MM.1S (cell line): ENCODE results near the gene TUBB4B.

Experiments
- DNase-seq: peaks from one replicate; pipeline ENCODE4 v3.0.0-alpha.2; 2015
- H2AFZ ChIP-seq: fragments of 300-600 bp; sonication (generic); 2 replicates; pipeline ENCODE4 v1.6.0; 2016; ENCODE audit warnings: antibody characterized with exemption, low read length
- H3F3A ChIP-seq: fragments of 300-600 bp; sonication (generic); 2 replicates; pipeline ENCODE4 v1.6.1; 2016; ENCODE audit warnings: mild to moderate bottlenecking, antibody characterized with exemption, low read length, moderate library complexity, mixed read lengths; ENCODE audit not compliant: insufficient read depth
- H3K27ac ChIP-seq: fragments of 300-600 bp; sonication (generic); 2 replicates; pipeline ENCODE4 v1.5.1; 2016; ENCODE audit warnings: mild to moderate bottlenecking, low read length
- H3K27me3 ChIP-seq: fragments of 300-600 bp; sonication (generic); replicated peaks from 2 replicates; pipeline ENCODE4 v1.6.0; 2016; ENCODE audit warnings: low read length; ENCODE audit not compliant: insufficient read depth
- H3K36me3 ChIP-seq: fragments of 300-600 bp; sonication (generic); replicated peaks from 2 replicates; pipeline ENCODE4 v1.6.1; 2016; ENCODE audit warnings: mild to moderate bottlenecking, low read length, mixed read lengths; ENCODE audit not compliant: insufficient read depth
- H3K4me1 ChIP-seq: fragments of 300-600 bp; sonication (generic); 2 replicates; pipeline ENCODE4 v1.6.1; 2016; ENCODE audit warnings: low read length, mixed read lengths
- H3K4me2 ChIP-seq: fragments of 300-600 bp; sonication (generic); 2 replicates; pipeline ENCODE4 v1.6.0; 2016; ENCODE audit warnings: low read depth, low read length
- H3K4me3 ChIP-seq: fragments of 300-600 bp; sonication (generic); 2 replicates; pipeline ENCODE4 v1.5.1; 2016; ENCODE audit warnings: low read length, mixed read lengths
- H3K79me2 ChIP-seq: fragments of 300-600 bp; sonication (generic); 2 replicates; pipeline ENCODE4 v1.6.1; 2016; ENCODE audit warnings: mixed run types, low read length, mixed read lengths
- H3K9ac ChIP-seq: fragments of 300-600 bp; sonication (generic); 2 replicates; pipeline ENCODE4 v1.6.1; 2016; ENCODE audit warnings: low read length, mixed read lengths
- H3K9me2 ChIP-seq: fragments of 300-600 bp; sonication (generic); replicated peaks from 2 replicates; pipeline ENCODE4 v1.6.1; 2016; ENCODE audit warnings: mild to moderate bottlenecking, low read length, mixed read lengths; ENCODE audit not compliant: insufficient read depth
- H3K9me3 ChIP-seq: fragments of 300-600 bp; sonication (generic); replicated peaks from 2 replicates; pipeline ENCODE4 v1.6.1; 2016; ENCODE audit warnings: mild to moderate bottlenecking, low read length, mixed read lengths; ENCODE audit not compliant: insufficient read depth
- H4K20me1 ChIP-seq: fragments of 300-600 bp; sonication (generic); 2 replicates; pipeline ENCODE4 v1.6.1; 2016; ENCODE audit warnings: mild to moderate bottlenecking, low read length, moderate library complexity, mixed read lengths; ENCODE audit not compliant: insufficient read depth
- CTCF ChIP-seq: fragments of 300-600 bp; sonication (generic); IDR thresholded peaks from 2 replicates; pipeline ENCODE4 v1.5.1; 2016; ENCODE audit warnings: antibody characterized with exemption, low read length, mixed read lengths
- EZH2 ChIP-seq: fragments of 300-600 bp; sonication (generic); optimal IDR thresholded peaks from 2 replicates; pipeline ENCODE3; 2017; ENCODE audit warnings: low read depth, mild to moderate bottlenecking, antibody characterized with exemption, low read length, mixed read lengths
- EZH2phosphoT487 ChIP-seq: fragments of 300-600 bp; sonication (generic); IDR thresholded peaks from 2 replicates; pipeline ENCODE4 v1.6.1; 2018; ENCODE audit warnings: antibody characterized with exemption, low read length

The TUBB4B gene

DNA sequence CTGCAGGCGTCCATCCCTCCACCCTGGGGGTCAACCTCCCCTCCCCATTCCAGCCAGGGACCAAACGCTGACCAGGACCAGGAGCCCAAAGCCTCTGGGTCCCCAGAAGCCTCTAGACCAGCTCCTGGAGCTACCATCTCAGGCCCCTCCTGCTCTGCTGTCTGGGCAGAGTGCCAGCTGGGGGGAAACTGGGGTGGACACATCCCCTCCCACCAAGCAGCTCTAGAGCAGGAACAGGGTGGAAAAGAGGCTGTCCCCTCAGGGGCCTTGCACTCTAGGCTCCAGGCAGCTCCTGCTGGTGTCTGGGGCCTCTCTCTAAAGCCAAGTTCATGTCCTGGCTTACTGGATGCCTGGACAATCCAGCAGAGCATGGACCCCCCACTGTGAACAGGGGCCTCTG lies 48.2 kb upstream of the TUBB4B start:
- H3K36me3 ChIP-seq = no peaks in the 10 kb centered on the region
- H3K79me2 ChIP-seq = peaks cover 27% of the 10 kb centered on the region
- H2AFZ ChIP-seq = no peak overlapping the region
- no peak overlapping the region for H3K4me2 ChIP-seq
- H3K4me1 ChIP-seq = peaks cover 6% of the 10 kb centered on the region
- DNase-seq = no peak
- no peaks in the 10 kb centered on the region for H3K9me3 ChIP-seq
- no peaks in the 10 kb centered on the region for H4K20me1 ChIP-seq
- H3F3A ChIP-seq = peaks cover 19% of the 10 kb centered on the region
- no peaks in the 10 kb centered on the region for H3K9me2 ChIP-seq
- no peak overlapping the region for H3K27ac ChIP-seq
- no peak overlapping the region for H3K9ac ChIP-seq
- no peak overlapping the region for H3K4me3 ChIP-seq
- TF ChIP-seq CTCF = no peak
- no peak for TF ChIP-seq EZH2
- TF ChIP-seq EZH2phosphoT487 = no peak
- H3K27me3 ChIP-seq = no peaks in the 10 kb centered on the region

DNA sequence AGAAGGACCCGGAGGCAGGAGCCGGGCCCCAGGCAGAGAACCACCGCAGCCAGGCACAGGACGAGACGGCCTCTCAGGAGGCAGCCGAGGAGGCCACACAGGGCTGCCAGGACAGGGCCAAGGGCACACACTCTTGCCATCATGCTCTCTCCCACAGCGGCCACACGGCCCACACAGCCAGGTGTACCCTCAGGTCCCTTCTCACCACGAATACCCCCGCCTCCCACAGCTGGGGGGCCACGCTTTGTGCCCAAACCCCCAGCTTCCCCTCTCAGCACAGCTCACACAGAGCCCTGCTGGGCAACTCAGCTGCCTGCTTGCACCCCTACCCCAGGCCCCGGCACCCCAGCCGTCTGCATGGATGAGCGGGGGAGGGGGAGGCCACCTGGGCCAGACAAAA lies 47.3 kb upstream of the TUBB4B start:
- Histone ChIP-seq H3K4me1 (peaks cover 6% of the 10 kb centered on the region), H3K4me2 (no peak overlapping the region)

DNA sequence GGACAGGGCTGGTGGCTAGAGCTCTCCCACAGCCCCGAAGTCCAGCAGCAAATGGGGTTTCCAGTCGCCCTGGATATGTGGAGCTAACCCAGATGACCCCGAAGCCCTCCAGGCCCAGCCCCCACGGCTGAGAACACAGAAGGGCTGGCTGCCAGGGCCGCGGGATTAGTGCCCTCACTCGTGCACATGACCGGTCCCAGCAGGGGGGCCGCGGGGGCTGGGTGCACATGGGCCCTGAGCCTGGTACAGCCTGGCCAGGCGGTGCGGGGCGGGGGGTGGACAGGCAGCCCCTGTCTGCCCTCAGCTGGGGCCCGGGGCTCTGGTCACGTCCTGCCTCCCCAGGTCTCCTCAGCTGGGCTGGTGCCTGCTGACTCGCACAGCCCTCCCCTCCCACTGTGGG lies 46.7 kb upstream of the TUBB4B start:
- Histone ChIP-seq H3K27ac (no peak overlapping the region), H3K27me3 (no peaks in the 10 kb centered on the region), H3F3A (peaks cover 11% of the 10 kb centered on the region), H2AFZ (no peak overlapping the region), H3K4me1 (peaks cover 6% of the 10 kb centered on the region), H3K9ac (no peak overlapping the region), H4K20me1 (no peaks in the 10 kb centered on the region), H3K4me3 (no peak overlapping the region), H3K4me2 (no peak overlapping the region), H3K79me2 (peaks cover 21% of the 10 kb centered on the region), H3K36me3 (no peaks in the 10 kb centered on the region), H3K9me2 (no peaks in the 10 kb centered on the region), H3K9me3 (no peaks in the 10 kb centered on the region)
- no peak for DNase-seq
- TF ChIP-seq CTCF (no peak), EZH2 (no peak), EZH2phosphoT487 (no peak)

More for the DNA sequence above, 47.3 kb upstream of the TUBB4B start:
- Histone ChIP-seq H2AFZ (no peak overlapping the region), H3K4me3 (no peak overlapping the region), H4K20me1 (no peaks in the 10 kb centered on the region), H3K9me2 (no peaks in the 10 kb centered on the region), H3K9me3 (no peaks in the 10 kb centered on the region), H3K79me2 (peaks cover 22% of the 10 kb centered on the region), H3F3A (peaks cover 17% of the 10 kb centered on the region), H3K9ac (no peak overlapping the region), H3K27ac (no peak overlapping the region), H3K36me3 (no peaks in the 10 kb centered on the region), H3K27me3 (no peaks in the 10 kb centered on the region)
- DNase-seq = no peak
- TF ChIP-seq CTCF = no peak

GRCh38 chr9:137194909-137195308 lies 46.2 kb upstream of the TUBB4B start:
- H3K9ac ChIP-seq = no peak overlapping the region
- DNase-seq = no peak
- no peak overlapping the region for H3K27ac ChIP-seq
- no peak for TF ChIP-seq EZH2phosphoT487
- no peak for TF ChIP-seq CTCF
- TF ChIP-seq EZH2 = no peak
- no peak overlapping the region for H2AFZ ChIP-seq
- H3K9me3 ChIP-seq = no peaks in the 10 kb centered on the region
- H3F3A ChIP-seq = peaks cover 6% of the 10 kb centered on the region
- peaks cover 3% of the 10 kb centered on the region for H3K4me1 ChIP-seq
- H3K9me2 ChIP-seq = no peaks in the 10 kb centered on the region
- no peaks in the 10 kb centered on the region for H4K20me1 ChIP-seq
- H3K4me2 ChIP-seq = no peak overlapping the region
- H3K36me3 ChIP-seq = no peaks in the 10 kb centered on the region
- H3K27me3 ChIP-seq = no peaks in the 10 kb centered on the region
- H3K4me3 ChIP-seq = no peak overlapping the region
- peaks cover 19% of the 10 kb centered on the region for H3K79me2 ChIP-seq
